ENCODE results near the gene NOL8.

DNA sequence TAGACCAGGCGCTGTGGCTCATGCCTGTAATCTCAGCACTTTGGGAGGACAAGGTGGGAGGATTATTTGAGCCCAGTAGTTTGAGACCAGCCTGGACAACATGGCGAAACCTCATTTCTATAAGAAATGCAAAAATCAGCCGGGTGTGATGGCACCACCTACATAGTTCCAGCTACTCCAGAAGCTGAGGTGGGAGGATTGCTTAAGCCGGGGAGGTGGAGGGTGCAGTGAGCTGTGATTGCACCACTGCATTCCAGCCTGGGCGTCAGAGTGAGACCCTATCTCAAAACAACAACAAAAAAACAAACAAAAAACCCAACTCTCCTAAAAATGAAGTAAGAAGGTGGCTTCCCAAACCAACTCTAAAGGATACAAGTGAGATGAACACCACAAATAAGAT is 54.6 kb downstream of the NOL8 start:
- TF ChIP-seq, protein P1, sequence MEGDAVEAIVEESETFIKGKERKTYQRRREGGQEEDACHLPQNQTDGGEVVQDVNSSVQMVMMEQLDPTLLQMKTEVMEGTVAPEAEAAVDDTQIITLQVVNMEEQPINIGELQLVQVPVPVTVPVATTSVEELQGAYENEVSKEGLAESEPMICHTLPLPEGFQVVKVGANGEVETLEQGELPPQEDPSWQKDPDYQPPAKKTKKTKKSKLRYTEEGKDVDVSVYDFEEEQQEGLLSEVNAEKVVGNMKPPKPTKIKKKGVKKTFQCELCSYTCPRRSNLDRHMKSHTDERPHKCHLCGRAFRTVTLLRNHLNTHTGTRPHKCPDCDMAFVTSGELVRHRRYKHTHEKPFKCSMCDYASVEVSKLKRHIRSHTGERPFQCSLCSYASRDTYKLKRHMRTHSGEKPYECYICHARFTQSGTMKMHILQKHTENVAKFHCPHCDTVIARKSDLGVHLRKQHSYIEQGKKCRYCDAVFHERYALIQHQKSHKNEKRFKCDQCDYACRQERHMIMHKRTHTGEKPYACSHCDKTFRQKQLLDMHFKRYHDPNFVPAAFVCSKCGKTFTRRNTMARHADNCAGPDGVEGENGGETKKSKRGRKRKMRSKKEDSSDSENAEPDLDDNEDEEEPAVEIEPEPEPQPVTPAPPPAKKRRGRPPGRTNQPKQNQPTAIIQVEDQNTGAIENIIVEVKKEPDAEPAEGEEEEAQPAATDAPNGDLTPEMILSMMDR (IDR thresholded peaks at IDR 0.05) = no peak
- no peak for TF ChIP-seq POLR2A (IDR thresholded peaks at IDR 0.05)
